Thyroid gland (tissue), 4 donors: Measurements from ENCODE around the gene PNPLA6.

Experiments used
- POLR2A ChIP-seq, 2 donors: fragments of 450-650 bp; IDR thresholded peaks; one replicate each; pipeline ENCODE4 v1.6.1; 2017; ENCODE audit warnings: antibody characterized with exemption in 2 of 2, mild to moderate bottlenecking in 2 of 2, moderate library complexity in 1 of 2
- TF ChIP-seq, protein P1 (sequence below), 6 experiments: fragments of 200-600 bp in 3 of 6; fragments of 450-650 bp in 3 of 6; sonication (generic) in 3 of 6; IDR thresholded peaks; one replicate each; pipeline ENCODE4 v1.5.1; 2016 to 2019; ENCODE audit warnings: antibody characterized with exemption in 6 of 6, mild to moderate bottlenecking in 2 of 6, inconsistent platforms in 1 of 6, moderate library complexity in 1 of 6

DNA sequence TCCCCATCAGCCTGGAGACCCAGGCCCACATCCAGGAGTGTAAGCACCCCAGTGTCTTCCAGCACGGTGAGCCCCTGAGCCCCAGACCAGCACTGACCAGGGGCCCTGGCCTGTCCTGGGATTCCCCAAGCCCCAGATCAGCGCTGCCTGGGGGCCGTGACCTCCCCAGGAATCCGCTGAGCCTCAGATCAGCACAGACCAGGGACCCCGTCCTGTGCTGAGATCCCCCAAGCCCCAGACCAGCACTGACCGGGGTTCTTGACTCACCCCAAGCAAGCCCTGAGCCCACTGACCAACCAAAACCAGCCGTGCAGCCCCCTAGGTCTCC lies 7.4 kb upstream of the PNPLA6 start:
- TF ChIP-seq, protein P1, sequence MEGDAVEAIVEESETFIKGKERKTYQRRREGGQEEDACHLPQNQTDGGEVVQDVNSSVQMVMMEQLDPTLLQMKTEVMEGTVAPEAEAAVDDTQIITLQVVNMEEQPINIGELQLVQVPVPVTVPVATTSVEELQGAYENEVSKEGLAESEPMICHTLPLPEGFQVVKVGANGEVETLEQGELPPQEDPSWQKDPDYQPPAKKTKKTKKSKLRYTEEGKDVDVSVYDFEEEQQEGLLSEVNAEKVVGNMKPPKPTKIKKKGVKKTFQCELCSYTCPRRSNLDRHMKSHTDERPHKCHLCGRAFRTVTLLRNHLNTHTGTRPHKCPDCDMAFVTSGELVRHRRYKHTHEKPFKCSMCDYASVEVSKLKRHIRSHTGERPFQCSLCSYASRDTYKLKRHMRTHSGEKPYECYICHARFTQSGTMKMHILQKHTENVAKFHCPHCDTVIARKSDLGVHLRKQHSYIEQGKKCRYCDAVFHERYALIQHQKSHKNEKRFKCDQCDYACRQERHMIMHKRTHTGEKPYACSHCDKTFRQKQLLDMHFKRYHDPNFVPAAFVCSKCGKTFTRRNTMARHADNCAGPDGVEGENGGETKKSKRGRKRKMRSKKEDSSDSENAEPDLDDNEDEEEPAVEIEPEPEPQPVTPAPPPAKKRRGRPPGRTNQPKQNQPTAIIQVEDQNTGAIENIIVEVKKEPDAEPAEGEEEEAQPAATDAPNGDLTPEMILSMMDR (IDR thresholded peaks at IDR 0.05) = no peak
- no peak for TF ChIP-seq POLR2A (IDR thresholded peaks at IDR 0.05)
